SK-N-SH (cell line): ENCODE measurements around the gene OR2T35. TPM values are rescaled to one million over a fixed set of nuclear protein-coding genes. Genes with fewer than 3 reads are reported as not detected.

Experiments
- CTCF ChIA-PET: fragments of 300-600, 350-600 bp; formaldehyde crosslinking; extraction: SDS; loops from one replicate; lab custom pipeline; 2021; lab: Yijun Ruan, JAX
- POLR2A ChIA-PET: fragments of 350-600 bp; sonication (Branson Sonifier 250); formaldehyde crosslinking; extraction: SDS; loops from one replicate; lab custom pipeline; 2020; ENCODE audit warnings: antibody characterized with exemption, inconsistent platforms; lab: Yijun Ruan, JAX
- DNase-seq: peaks from one replicate; pipeline ENCODE4 v3.0.0; 2012
- H2AFZ ChIP-seq: fragments of 200-600 bp; sonication (generic); 2 replicates; pipeline ENCODE4 v1.8.1; 2016; ENCODE audit warnings: antibody characterized with exemption, mild to moderate bottlenecking, low read depth
- H3F3A ChIP-seq: fragments of 200-600 bp; sonication (generic); replicated peaks from 2 replicates; pipeline ENCODE3; 2016; ENCODE audit warnings: antibody characterized with exemption, mild to moderate bottlenecking; ENCODE audit not compliant: insufficient read depth
- H3K27ac ChIP-seq, 2 experiments: fragments of 200-500 bp in 1 of 2; fragments of 200-600 bp in 1 of 2; sonication (Bioruptor generic) in 1 of 2; sonication (generic), shearing (Covaris generic) in 1 of 2; 2 replicates each; pipeline versions ENCODE4 v1.5.1 to v1.6.1; 2014 to 2016; ENCODE audit warnings: low read depth in 2 of 2, inconsistent platforms in 1 of 2, low read length in 1 of 2, mild to moderate bottlenecking in 1 of 2, mixed read lengths in 1 of 2
- H3K27me3 ChIP-seq: fragments of 200-600 bp; sonication (generic), shearing (Covaris generic); 2 replicates; pipeline ENCODE4 v1.6.1; 2016; ENCODE audit warnings: mixed run types; ENCODE audit not compliant: insufficient read depth
- H3K36me3 ChIP-seq, 2 experiments: fragments of 200-500 bp in 1 of 2; fragments of 200-600 bp in 1 of 2; sonication (Bioruptor generic) in 1 of 2; sonication (generic) in 1 of 2; replicated peaks in 1 of 2; 2 replicates each; pipeline versions ENCODE3 to v1.5.1; 2014 to 2016; ENCODE audit warnings: low read length in 1 of 2, mild to moderate bottlenecking in 1 of 2; ENCODE audit not compliant: insufficient read depth in 2 of 2, control insufficient read depth in 1 of 2
- H3K4me1 ChIP-seq, 2 experiments: fragments of 200-500 bp in 1 of 2; fragments of 200-600 bp in 1 of 2; sonication (Bioruptor generic) in 1 of 2; sonication (generic), shearing (Covaris generic) in 1 of 2; 2 replicates each; pipeline versions ENCODE4 v1.5.1 to v1.6.1; 2014 to 2016; ENCODE audit warnings: low read depth in 1 of 2, low read length in 1 of 2, mixed run types in 1 of 2; ENCODE audit not compliant: insufficient read depth in 2 of 2, control insufficient read depth in 1 of 2
- H3K4me2 ChIP-seq: fragments of 200-600 bp; sonication (generic), shearing (Covaris generic); 2 replicates; pipeline ENCODE4 v1.6.1; 2017; ENCODE audit warnings: mixed run types
- H3K4me3 ChIP-seq, 2 experiments: fragments of 200-500 bp in 1 of 2; fragments of 200-600 bp in 1 of 2; sonication (Bioruptor generic) in 1 of 2; sonication (generic), shearing (Covaris generic) in 1 of 2; 2 replicates each; pipeline versions ENCODE4 v1.5.1 to v1.8.1; 2014 to 2016; ENCODE audit warnings: low read depth in 2 of 2, inconsistent platforms in 1 of 2, low read length in 1 of 2, mild to moderate bottlenecking in 1 of 2, mixed read lengths in 1 of 2, moderate library complexity in 1 of 2
- H3K79me2 ChIP-seq: fragments of 200-600 bp; sonication (generic); 2 replicates; pipeline ENCODE4 v1.8.1; 2017; ENCODE audit warnings: mild to moderate bottlenecking; ENCODE audit not compliant: insufficient read depth
- H3K9ac ChIP-seq: fragments of 200-600 bp; sonication (generic); 2 replicates; pipeline ENCODE4 v1.6.1; 2017; ENCODE audit warnings: mixed run types
- H3K9me2 ChIP-seq: fragments of 200-600 bp; sonication (generic); 2 replicates; pipeline ENCODE4 v1.6.1; 2017; ENCODE audit warnings: mixed run types
- H3K9me3 ChIP-seq: fragments of 200-600 bp; sonication (generic); 2 replicates; pipeline ENCODE4 v1.6.1; 2017; ENCODE audit warnings: mixed run types, mild to moderate bottlenecking, moderate library complexity
- H4K20me1 ChIP-seq: fragments of 200-600 bp; sonication (generic); 2 replicates; pipeline ENCODE4 v1.6.1; 2017; ENCODE audit warnings: mild to moderate bottlenecking, mixed run types; ENCODE audit not compliant: insufficient read depth
- CHD2 ChIP-seq: fragments of 150-350 bp; IDR thresholded peaks from 2 replicates; pipeline ENCODE4 v1.6.1; 2018; ENCODE audit warnings: low read length; ENCODE audit not compliant: partially characterized antibody
- ELF1 ChIP-seq: IDR thresholded peaks from 2 replicates; pipeline ENCODE4 v1.4.0; 2012
- FOSL2 ChIP-seq: IDR thresholded peaks from 2 replicates; pipeline ENCODE4 v1.4.0; 2012; ENCODE audit warnings: low read depth, mild to moderate bottlenecking, moderate library complexity, borderline replicate concordance
- FOXJ3 ChIP-seq: sonication (generic); formaldehyde crosslinking; IDR thresholded peaks from 2 replicates; pipeline ENCODE4 v1.5.1; 2020; ENCODE audit warnings: mild to moderate bottlenecking, missing genetic modification reagents
- FOXM1 ChIP-seq: IDR thresholded peaks from 2 replicates; pipeline ENCODE4 v1.4.0; 2012; ENCODE audit warnings: low read depth, mild to moderate bottlenecking
- GABPA ChIP-seq: IDR thresholded peaks from 2 replicates; pipeline ENCODE4 v1.4.0; 2012; ENCODE audit warnings: low read depth, mild to moderate bottlenecking
- NRF1 ChIP-seq: IDR thresholded peaks from 2 replicates; pipeline ENCODE4 v1.6.1; 2012; ENCODE audit warnings: low read depth, mild to moderate bottlenecking, low read length
- POLR2AphosphoS5 ChIP-seq: IDR thresholded peaks from 2 replicates; pipeline ENCODE4 v1.6.1; 2012; ENCODE audit warnings: low read depth, low read length
- RAD21 ChIP-seq: IDR thresholded peaks from 2 replicates; pipeline ENCODE4 v1.6.1; 2012; ENCODE audit warnings: mild to moderate bottlenecking, low read length
- RCOR1 ChIP-seq: fragments of 150-350 bp; IDR thresholded peaks from 2 replicates; pipeline ENCODE4 v1.6.1; 2017; ENCODE audit warnings: antibody characterized with exemption, low read length
- RFX5 ChIP-seq: IDR thresholded peaks from 2 replicates; pipeline ENCODE4 v1.6.1; 2012; ENCODE audit warnings: mild to moderate bottlenecking, improper control_type of control experiment, low read length
- TAF1 ChIP-seq: IDR thresholded peaks from 2 replicates; pipeline ENCODE4 v1.6.1; 2012; ENCODE audit warnings: low read depth, mild to moderate bottlenecking, low read length, moderate library complexity, borderline replicate concordance
- TCF12 ChIP-seq: IDR thresholded peaks from 2 replicates; pipeline ENCODE4 v1.4.0; 2012
- YY1 ChIP-seq: IDR thresholded peaks from 2 replicates; pipeline ENCODE4 v1.4.0; 2012; ENCODE audit warnings: low read depth, mild to moderate bottlenecking
- WGBS: methylation state at CpG from one replicate; pipeline ENCODE4 v1.1.6; 2017; ENCODE audit warnings: low lambda C conversion rate; 5-methylcytosine and 5-hydroxymethylcytosine counted together
- polyA plus RNA-seq, 3 experiments: library from polyadenylated mRNA; depleted of rRNA; stranded (reverse); fragments of >200 nt; gene quantifications; 2 replicates each; pipeline ENCODE4 v1.2.3, GENCODE V29; 2012
- TF ChIP-seq, protein P1 (sequence below): fragments of 150-350 bp; IDR thresholded peaks from 2 replicates; pipeline ENCODE4 v1.6.1; 2017; ENCODE audit warnings: antibody characterized with exemption, low read length, low read depth, borderline replicate concordance
- TF ChIP-seq, protein P2 (sequence below): IDR thresholded peaks from 2 replicates; pipeline ENCODE4 v1.4.0; 2012; ENCODE audit warnings: low read depth, borderline replicate concordance
- TF ChIP-seq, protein P3 (sequence below): IDR thresholded peaks from 2 replicates; pipeline ENCODE4 v1.4.0; 2012; ENCODE audit warnings: low read depth, borderline replicate concordance
- TF ChIP-seq, protein P4 (sequence below): IDR thresholded peaks from 2 replicates; pipeline ENCODE4 v1.4.0; 2012; ENCODE audit warnings: low read depth
- TF ChIP-seq, protein P5 (sequence below): fragments of 150-350 bp; IDR thresholded peaks from 2 replicates; pipeline ENCODE4 v1.6.1; 2016; ENCODE audit warnings: mild to moderate bottlenecking, low read depth, low read length

Gene OR2T35
- polyA plus RNA-seq, 1 of the 3 experiments (the other 2 are of a cell fraction) = not detected

DNA sequence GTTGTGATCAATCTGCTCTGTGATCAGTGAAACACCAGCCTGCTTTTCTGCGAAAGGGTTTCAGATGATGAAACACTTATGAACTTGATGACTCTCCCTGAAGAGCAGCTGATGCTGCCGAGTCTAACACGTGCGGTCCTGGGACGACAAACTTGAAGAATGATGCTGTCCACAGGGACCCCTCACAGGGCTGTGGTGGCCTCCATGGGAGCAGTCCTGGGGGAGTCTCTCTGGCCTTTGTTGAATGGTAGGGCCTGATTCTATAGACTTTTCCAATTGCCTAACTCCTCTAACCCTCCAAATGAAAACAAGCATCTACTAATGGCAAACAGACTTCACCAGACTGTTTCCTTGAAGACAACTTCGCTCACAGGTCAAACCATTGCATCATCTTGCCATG is 47.5 kb downstream of the OR2T35 start, which contains the start of gene OR2T10:
TSS of gene OR2T10 (minus strand) at position 112 of the 400 bp plus-strand sequence. CDS start 3,932 bp downstream, outside the sequence.
- no peaks in the 10 kb centered on the region for H3K27me3 ChIP-seq
- H3F3A ChIP-seq = no peaks in the 10 kb centered on the region
- no peak within 1 kb of the TSS for H3K4me2 ChIP-seq
- no peaks in the 10 kb centered on the region for H4K20me1 ChIP-seq
- no peaks in the 10 kb centered on the region for H3K9me3 ChIP-seq
- no peaks in the 10 kb centered on the region for H3K4me1 ChIP-seq
- H3K9ac ChIP-seq = no peak within 1 kb of the TSS
- H3K9me2 ChIP-seq = no peaks in the 10 kb centered on the region
- H2AFZ ChIP-seq = no peak within 1 kb of the TSS
- H3K4me3 ChIP-seq = no peak within 1 kb of the TSS
- no peak within 1 kb of the TSS for H3K27ac ChIP-seq
- WGBS = under 1% methylated on average over 6 of the region's 6 CpGs
- no peaks in the 10 kb centered on the region for H3K36me3 ChIP-seq
- CTCF ChIA-PET = no interaction called here
- H3K79me2 ChIP-seq = no peaks in the 10 kb centered on the region
- DNase-seq = no peak
- POLR2A ChIA-PET = no interaction called here
- no peak for TF ChIP-seq CHD2
- no peak for TF ChIP-seq ELF1
- TF ChIP-seq, protein P1, sequence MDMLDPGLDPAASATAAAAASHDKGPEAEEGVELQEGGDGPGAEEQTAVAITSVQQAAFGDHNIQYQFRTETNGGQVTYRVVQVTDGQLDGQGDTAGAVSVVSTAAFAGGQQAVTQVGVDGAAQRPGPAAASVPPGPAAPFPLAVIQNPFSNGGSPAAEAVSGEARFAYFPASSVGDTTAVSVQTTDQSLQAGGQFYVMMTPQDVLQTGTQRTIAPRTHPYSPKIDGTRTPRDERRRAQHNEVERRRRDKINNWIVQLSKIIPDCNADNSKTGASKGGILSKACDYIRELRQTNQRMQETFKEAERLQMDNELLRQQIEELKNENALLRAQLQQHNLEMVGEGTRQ = no peak
- no peak for TF ChIP-seq RCOR1
- TF ChIP-seq, protein P2, sequence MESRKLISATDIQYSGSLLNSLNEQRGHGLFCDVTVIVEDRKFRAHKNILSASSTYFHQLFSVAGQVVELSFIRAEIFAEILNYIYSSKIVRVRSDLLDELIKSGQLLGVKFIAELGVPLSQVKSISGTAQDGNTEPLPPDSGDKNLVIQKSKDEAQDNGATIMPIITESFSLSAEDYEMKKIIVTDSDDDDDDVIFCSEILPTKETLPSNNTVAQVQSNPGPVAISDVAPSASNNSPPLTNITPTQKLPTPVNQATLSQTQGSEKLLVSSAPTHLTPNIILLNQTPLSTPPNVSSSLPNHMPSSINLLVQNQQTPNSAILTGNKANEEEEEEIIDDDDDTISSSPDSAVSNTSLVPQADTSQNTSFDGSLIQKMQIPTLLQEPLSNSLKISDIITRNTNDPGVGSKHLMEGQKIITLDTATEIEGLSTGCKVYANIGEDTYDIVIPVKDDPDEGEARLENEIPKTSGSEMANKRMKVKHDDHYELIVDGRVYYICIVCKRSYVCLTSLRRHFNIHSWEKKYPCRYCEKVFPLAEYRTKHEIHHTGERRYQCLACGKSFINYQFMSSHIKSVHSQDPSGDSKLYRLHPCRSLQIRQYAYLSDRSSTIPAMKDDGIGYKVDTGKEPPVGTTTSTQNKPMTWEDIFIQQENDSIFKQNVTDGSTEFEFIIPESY = no peak
- TF ChIP-seq, protein P3, sequence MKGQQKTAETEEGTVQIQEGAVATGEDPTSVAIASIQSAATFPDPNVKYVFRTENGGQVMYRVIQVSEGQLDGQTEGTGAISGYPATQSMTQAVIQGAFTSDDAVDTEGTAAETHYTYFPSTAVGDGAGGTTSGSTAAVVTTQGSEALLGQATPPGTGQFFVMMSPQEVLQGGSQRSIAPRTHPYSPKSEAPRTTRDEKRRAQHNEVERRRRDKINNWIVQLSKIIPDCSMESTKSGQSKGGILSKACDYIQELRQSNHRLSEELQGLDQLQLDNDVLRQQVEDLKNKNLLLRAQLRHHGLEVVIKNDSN = no peak
- no peak for TF ChIP-seq YY1
- TF ChIP-seq NRF1 = no peak
- TF ChIP-seq FOXJ3 (CRISPR knock-in tag) = no peak
- no peak for TF ChIP-seq RAD21
- no peak for TF ChIP-seq RFX5
- TF ChIP-seq, protein P4, sequence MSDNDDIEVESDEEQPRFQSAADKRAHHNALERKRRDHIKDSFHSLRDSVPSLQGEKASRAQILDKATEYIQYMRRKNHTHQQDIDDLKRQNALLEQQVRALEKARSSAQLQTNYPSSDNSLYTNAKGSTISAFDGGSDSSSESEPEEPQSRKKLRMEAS = no peak
- no peak for TF ChIP-seq FOSL2
- TF ChIP-seq FOXM1 = no peak

DNA sequence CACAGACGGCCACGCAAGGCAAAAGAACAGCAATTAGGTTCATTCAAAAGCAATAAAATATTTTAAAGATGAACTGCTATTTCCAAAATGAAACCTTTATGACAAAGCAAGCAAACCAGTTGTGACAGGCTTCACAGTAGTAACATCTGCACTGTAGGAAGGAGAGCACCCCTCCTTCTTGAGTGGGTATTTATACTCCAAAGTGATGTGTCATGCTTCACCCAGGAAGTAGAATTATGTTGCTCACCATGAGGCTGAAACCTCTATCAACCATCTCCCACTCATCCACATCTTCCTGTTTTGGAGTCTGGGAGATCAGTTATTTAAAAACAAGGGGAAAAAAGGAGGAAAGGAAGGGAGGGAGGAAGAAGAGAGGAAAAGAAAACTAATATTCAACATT is 48.5 kb downstream of the OR2T35 start:
- CTCF ChIA-PET = no interaction called here
- H3K79me2 ChIP-seq = no peaks in the 10 kb centered on the region
- 3% methylated on average over 2 of the region's 2 CpGs for WGBS
- H3F3A ChIP-seq = no peaks in the 10 kb centered on the region
- no peaks in the 10 kb centered on the region for H3K4me1 ChIP-seq
- H3K4me3 ChIP-seq = no peak overlapping the region
- TF ChIP-seq TCF12 (no peak), TAF1 (no peak), POLR2AphosphoS5 (no peak), GABPA (no peak)
- TF ChIP-seq, protein P5, sequence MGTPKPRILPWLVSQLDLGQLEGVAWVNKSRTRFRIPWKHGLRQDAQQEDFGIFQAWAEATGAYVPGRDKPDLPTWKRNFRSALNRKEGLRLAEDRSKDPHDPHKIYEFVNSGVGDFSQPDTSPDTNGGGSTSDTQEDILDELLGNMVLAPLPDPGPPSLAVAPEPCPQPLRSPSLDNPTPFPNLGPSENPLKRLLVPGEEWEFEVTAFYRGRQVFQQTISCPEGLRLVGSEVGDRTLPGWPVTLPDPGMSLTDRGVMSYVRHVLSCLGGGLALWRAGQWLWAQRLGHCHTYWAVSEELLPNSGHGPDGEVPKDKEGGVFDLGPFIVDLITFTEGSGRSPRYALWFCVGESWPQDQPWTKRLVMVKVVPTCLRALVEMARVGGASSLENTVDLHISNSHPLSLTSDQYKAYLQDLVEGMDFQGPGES = no peak
- TF ChIP-seq, all 33 proteins: peak for 0
- H3K9ac ChIP-seq = no peak overlapping the region
- no peaks in the 10 kb centered on the region for H3K9me2 ChIP-seq
- no peak for DNase-seq
- H3K36me3 ChIP-seq = no peaks in the 10 kb centered on the region
- POLR2A ChIA-PET = no interaction called here
- H4K20me1 ChIP-seq = no peaks in the 10 kb centered on the region
- no peak overlapping the region for H3K27ac ChIP-seq
- H2AFZ ChIP-seq = no peak overlapping the region
- no peak overlapping the region for H3K4me2 ChIP-seq
- H3K9me3 ChIP-seq = no peaks in the 10 kb centered on the region
- H3K27me3 ChIP-seq = no peaks in the 10 kb centered on the region; the same call in 1 of the 2 replicates
